ENCODE results near the gene MBP. TPM values are rescaled to one million over a fixed set of nuclear protein-coding genes. Genes with fewer than 3 reads are reported as not detected.

Gene MBP
- polyA plus RNA-seq, 1 donor = 28.8 TPM

DNA sequence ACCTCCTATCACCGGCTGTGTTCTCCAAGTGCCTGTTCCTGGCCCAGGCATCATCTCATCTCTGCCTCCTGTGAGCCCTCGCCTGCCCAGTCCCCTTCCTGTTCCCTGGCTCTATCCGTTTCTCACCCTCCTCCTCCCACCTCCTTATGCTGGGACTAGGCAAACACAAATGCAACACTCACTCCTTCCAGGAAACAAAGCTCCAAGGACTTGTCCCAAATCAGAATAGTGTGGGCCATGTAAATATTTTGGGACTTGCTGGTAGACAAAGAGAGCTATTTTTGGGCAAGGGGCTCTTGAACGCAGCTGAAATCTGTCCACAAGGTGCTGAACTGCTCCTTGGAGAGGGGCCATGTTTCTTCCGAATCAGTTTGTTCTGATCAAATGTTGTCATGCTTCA is 25.3 kb downstream of the MBP start:
- peaks cover 9% of the 10 kb centered on the region for H3K4me1 ChIP-seq (ENCODE audit: control insufficient read depth, insufficient read depth, low read length)
- WGBS (ENCODE audit: insufficient coverage, low lambda C conversion rate) = 67% methylated on average over 1 of the region's 5 CpGs

DNA sequence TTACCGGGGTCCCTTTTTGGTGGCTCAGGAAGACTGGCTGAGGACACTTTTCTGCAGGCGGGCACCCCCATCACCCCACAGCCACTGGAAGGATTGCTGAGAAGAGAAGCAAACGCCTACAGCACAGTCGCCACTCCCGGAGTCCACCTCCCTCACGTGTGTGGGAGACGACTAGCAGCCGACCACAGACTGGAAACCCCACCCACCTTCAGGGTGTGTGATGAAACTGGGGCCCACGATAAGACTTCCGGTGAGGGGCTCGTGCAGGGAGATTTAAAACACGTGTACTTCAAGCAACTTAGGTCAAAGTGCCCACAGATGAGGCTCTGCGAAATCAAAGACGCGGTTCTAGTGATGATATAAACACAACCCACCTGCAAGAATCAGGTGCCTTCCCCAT is 26.3 kb downstream of the MBP start:
- Histone ChIP-seq H3K27me3 (ENCODE audit: control insufficient read depth, insufficient read depth, low read length) (no peaks in the 10 kb centered on the region), H3K36me3 (ENCODE audit: control insufficient read depth, insufficient read depth, low read length) (peaks cover 13% of the 10 kb centered on the region), H3K4me1 (ENCODE audit: control insufficient read depth, insufficient read depth, low read length) (peaks cover 13% of the 10 kb centered on the region), H3K4me3 (ENCODE audit: low read length) (no peak overlapping the region), H3K9me3 (ENCODE audit: control insufficient read depth, low read depth, low read length) (no peaks in the 10 kb centered on the region), H3K27ac (ENCODE audit: low read length) (no peak overlapping the region)
- WGBS (ENCODE audit: insufficient coverage, low lambda C conversion rate) = no CpG with 5 or more reads among the region's 15 CpGs
- no peak for DNase-seq

More for the DNA sequence above, 25.3 kb downstream of the MBP start:
- Histone ChIP-seq H3K36me3 (ENCODE audit: control insufficient read depth, insufficient read depth, low read length) (peaks cover 13% of the 10 kb centered on the region), H3K4me3 (ENCODE audit: low read length) (no peak overlapping the region), H3K27ac (ENCODE audit: low read length) (no peak overlapping the region), H3K9me3 (ENCODE audit: control insufficient read depth, low read depth, low read length) (no peaks in the 10 kb centered on the region), H3K27me3 (ENCODE audit: control insufficient read depth, insufficient read depth, low read length) (no peaks in the 10 kb centered on the region)
- DNase-seq = no peak

DNA sequence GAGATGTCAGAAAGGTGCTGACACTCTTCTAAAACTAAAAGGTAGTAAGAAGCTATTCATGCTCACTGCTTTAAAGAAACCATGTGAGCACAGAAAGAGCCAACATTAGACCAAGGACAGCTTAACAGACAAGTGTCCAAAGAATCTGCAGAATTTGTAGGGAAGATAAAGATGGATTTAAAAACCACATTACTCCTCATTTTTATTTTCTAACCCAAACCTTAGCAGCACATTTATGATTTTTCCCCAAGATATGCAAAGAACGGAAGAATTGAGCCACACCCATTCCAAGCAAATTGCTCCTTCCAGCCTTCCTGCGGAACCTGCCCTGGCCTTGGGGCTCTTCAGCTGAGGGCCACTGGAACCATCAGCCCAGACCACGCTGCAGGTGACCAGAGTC is 26.9 kb downstream of the MBP start:
- WGBS (ENCODE audit: insufficient coverage, low lambda C conversion rate) = no CpG with 5 or more reads among the region's 3 CpGs
- peaks cover 17% of the 10 kb centered on the region for H3K4me1 ChIP-seq (ENCODE audit: control insufficient read depth, insufficient read depth, low read length)

GRCh38 chr18:77105028-77105427 is 27.6 kb downstream of the MBP start:
- DNase-seq = no peak
- no peak overlapping the region for H3K27ac ChIP-seq (ENCODE audit: low read length)
- H3K27me3 ChIP-seq (ENCODE audit: control insufficient read depth, insufficient read depth, low read length) = no peaks in the 10 kb centered on the region
- 100% methylated on average over 5 of the region's 10 CpGs for WGBS (ENCODE audit: insufficient coverage, low lambda C conversion rate)
- H3K36me3 ChIP-seq (ENCODE audit: control insufficient read depth, insufficient read depth, low read length) = peaks cover 12% of the 10 kb centered on the region
- H3K4me1 ChIP-seq (ENCODE audit: control insufficient read depth, insufficient read depth, low read length) = peaks cover 17% of the 10 kb centered on the region
- no peak overlapping the region for H3K4me3 ChIP-seq (ENCODE audit: low read length)
- no peaks in the 10 kb centered on the region for H3K9me3 ChIP-seq (ENCODE audit: control insufficient read depth, low read depth, low read length)

More for the DNA sequence above, 26.9 kb downstream of the MBP start:
- Histone ChIP-seq H3K36me3 (ENCODE audit: control insufficient read depth, insufficient read depth, low read length) (peaks cover 10% of the 10 kb centered on the region), H3K4me3 (ENCODE audit: low read length) (no peak overlapping the region), H3K9me3 (ENCODE audit: control insufficient read depth, low read depth, low read length) (no peaks in the 10 kb centered on the region), H3K27ac (ENCODE audit: low read length) (no peak overlapping the region), H3K27me3 (ENCODE audit: control insufficient read depth, insufficient read depth, low read length) (no peaks in the 10 kb centered on the region)
- DNase-seq = no peak

DNA sequence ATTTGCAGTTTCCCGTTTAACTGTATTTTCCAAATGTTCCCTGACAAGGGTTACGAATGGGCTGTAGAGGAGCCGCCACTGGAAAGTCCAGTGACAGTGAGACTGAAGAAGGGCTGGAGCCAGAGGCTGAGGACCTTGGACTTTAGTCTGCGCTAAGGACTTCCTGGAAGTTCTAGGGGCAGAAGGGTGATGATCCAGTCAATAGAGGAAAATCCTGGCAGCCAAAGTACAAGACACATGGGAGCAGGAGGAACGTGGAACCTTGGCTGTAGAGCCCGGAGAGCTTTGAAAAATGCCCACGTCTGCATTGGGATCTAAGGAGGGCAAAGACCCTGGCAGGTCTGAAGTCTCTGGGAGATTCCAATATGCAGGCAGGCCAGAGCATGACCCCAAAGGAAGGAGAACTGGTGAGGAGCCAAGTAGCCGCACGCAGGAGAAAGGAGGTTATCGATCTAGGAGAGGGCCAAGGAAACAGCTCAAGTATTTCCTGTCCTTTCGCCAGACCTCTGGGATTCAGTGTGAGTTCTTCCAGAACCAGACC is 28.5 kb downstream of the MBP start:
- peak; percentile 42 to 76 for DNase-seq
- Histone ChIP-seq H3K4me3 (ENCODE audit: low read length) (no peak overlapping the region), H3K36me3 (ENCODE audit: control insufficient read depth, insufficient read depth, low read length) (peaks cover 20% of the 10 kb centered on the region), H3K9me3 (ENCODE audit: control insufficient read depth, low read depth, low read length) (no peaks in the 10 kb centered on the region), H3K27ac (ENCODE audit: low read length) (peak overlapping the region; percentile 41), H3K4me1 (ENCODE audit: control insufficient read depth, insufficient read depth, low read length) (peaks cover 17% of the 10 kb centered on the region), H3K27me3 (ENCODE audit: control insufficient read depth, insufficient read depth, low read length) (no peaks in the 10 kb centered on the region)
- 70% methylated on average over 2 of the region's 11 CpGs for WGBS (ENCODE audit: insufficient coverage, low lambda C conversion rate)

DNA sequence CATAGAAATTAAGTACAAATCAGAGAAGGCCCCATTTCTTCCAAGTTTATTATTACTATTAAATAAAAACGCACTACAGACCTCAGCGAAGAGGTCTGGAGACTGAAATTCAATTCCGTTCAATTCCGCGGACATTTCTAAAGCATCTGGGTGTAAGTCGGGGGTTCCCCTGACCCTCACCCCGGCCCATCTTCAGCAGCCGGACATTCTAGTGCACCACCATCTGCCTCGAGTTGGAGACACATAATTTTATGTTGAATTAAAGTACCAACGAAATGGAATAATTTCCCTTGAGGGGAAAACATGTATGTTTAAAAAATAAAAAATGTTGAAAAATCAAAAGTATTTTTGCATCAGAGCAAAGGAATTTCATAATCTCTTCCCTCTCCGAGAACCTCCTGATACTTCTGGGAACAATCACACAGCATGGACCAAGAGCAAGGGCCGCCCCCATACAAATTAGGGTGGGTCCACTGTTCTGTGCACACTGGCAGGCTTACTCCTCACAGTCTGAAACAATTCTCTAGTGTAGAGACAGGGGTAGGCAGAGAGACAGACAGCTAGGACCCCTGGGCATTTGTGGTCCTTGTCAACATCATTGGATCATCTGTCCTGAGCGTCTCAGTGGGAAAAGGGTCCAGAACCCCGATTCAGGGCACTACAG is 29.3 kb downstream of the MBP start:
- Histone ChIP-seq H3K4me3 (ENCODE audit: low read length) (no peak overlapping the region), H3K9me3 (ENCODE audit: control insufficient read depth, low read depth, low read length) (no peaks in the 10 kb centered on the region), H3K4me1 (ENCODE audit: control insufficient read depth, insufficient read depth, low read length) (peaks cover 17% of the 10 kb centered on the region), H3K27me3 (ENCODE audit: control insufficient read depth, insufficient read depth, low read length) (no peaks in the 10 kb centered on the region), H3K36me3 (ENCODE audit: control insufficient read depth, insufficient read depth, low read length) (peaks cover 20% of the 10 kb centered on the region), H3K27ac (ENCODE audit: low read length) (peak overlapping the region; percentile 43)
- no peak for DNase-seq
- 86% methylated on average over 7 of the region's 14 CpGs for whole genome bisulfite sequencing (ENCODE audit: insufficient coverage, low lambda C conversion rate)

DNA sequence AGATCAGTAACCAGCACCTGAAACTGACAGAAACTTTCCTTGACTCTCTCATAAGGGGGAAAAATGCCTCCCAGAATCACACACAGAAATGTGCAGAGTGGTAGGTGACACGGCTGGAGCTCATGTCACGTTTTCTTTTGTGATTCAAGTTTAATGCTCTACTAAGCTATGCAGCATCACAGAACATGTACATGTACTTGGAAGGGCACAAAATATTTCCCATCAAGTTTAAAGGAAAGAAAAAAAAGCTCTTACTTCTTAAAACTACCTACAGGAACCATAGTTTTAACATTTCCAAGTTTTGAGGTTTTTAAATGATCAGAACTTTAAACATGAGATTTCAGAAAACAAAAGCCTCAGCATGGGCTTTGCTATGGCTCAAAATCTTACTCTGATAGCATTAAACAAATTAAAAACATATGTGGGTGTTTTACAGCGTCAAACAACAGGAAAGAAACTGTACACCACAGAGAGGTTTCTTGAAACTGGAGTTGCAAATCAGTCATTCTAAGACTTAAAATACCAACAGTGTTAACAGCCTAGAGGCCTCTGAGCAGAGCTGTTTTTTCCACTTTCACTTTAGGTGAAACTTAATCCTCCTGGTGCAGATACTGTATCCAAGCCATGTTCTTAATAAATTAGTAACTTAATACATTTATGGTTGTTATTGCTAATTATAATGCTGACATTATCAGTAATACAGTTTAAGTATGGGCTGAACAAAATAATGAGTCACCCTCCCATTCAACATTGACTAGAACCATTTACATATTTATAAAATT is 30.1 kb downstream of the MBP start:
- Histone ChIP-seq H3K36me3 (ENCODE audit: control insufficient read depth, insufficient read depth, low read length) (peaks cover 20% of the 10 kb centered on the region), H3K9me3 (ENCODE audit: control insufficient read depth, low read depth, low read length) (no peaks in the 10 kb centered on the region), H3K4me3 (ENCODE audit: low read length) (no peak overlapping the region), H3K4me1 (ENCODE audit: control insufficient read depth, insufficient read depth, low read length) (peaks cover 17% of the 10 kb centered on the region), H3K27me3 (ENCODE audit: control insufficient read depth, insufficient read depth, low read length) (no peaks in the 10 kb centered on the region), H3K27ac (ENCODE audit: low read length) (peak overlapping the region; percentile 16)
- DNase-seq = peak in 1 of 2 donors; percentile 55
- no CpG with 5 or more reads among the region's 3 CpGs for WGBS (ENCODE audit: insufficient coverage, low lambda C conversion rate)

DNA sequence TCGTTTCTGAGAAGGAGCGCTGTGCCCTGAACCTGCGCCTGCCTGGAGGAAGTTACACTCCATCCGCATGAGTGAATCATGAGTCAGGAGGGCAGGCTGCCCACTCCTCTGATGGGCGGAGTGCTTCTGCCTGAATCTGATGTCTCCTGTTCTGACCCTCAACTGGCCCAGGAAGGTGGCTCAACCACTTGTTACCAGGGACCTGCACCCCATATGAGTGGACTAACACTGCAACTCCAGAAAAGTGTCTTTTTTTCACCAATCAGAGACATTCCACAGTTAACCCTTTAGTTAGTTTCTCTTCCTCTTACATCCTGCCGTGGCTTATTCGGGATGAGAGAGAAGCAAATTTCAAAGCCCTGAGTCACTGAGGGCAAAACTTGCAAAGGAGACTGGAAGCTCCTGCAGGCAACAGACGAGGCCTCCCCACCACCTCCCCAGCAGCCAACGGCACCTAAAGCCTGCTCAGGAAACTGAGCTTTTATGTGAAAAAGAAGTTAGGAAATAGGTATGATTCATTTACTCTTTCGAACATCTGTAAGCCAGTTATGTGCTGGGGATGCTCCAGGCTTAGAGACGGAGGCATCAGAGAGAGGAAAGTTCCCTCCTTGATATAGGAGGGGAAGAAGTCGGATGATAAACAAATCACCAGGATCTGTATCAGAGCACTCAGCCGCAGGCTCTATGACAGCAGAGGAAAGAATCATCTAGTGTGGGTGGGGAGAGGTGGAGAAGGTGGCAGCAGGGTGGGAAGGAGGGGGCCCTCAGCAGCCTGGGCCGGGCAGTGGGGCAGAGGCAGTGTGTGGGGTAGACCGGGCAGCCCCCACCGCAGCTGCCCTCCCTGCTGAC is 30.9 kb downstream of the MBP start:
- Histone ChIP-seq H3K36me3 (ENCODE audit: control insufficient read depth, insufficient read depth, low read length) (peaks cover 27% of the 10 kb centered on the region), H3K4me3 (ENCODE audit: low read length) (no peak overlapping the region), H3K4me1 (ENCODE audit: control insufficient read depth, insufficient read depth, low read length) (peaks cover 17% of the 10 kb centered on the region), H3K27me3 (ENCODE audit: control insufficient read depth, insufficient read depth, low read length) (no peaks in the 10 kb centered on the region), H3K27ac (ENCODE audit: low read length) (peak overlapping the region; percentile 16), H3K9me3 (ENCODE audit: control insufficient read depth, low read depth, low read length) (no peaks in the 10 kb centered on the region)
- no peak for DNase-seq
- 50% methylated on average over 2 of the region's 16 CpGs for WGBS (ENCODE audit: insufficient coverage, low lambda C conversion rate)

- H3K36me3 ChIP-seq (ENCODE audit: control insufficient read depth, insufficient read depth, low read length) = peaks cover 29% of the 10 kb centered on the region
- H3K4me3 ChIP-seq (ENCODE audit: low read length) = no peak overlapping the region
- no peak overlapping the region for H3K27ac ChIP-seq (ENCODE audit: low read length)
- no peaks in the 10 kb centered on the region for H3K27me3 ChIP-seq (ENCODE audit: control insufficient read depth, insufficient read depth, low read length)
- DNase-seq = no peak
- H3K9me3 ChIP-seq (ENCODE audit: control insufficient read depth, low read depth, low read length) = no peaks in the 10 kb centered on the region
- H3K4me1 ChIP-seq (ENCODE audit: control insufficient read depth, insufficient read depth, low read length) = peaks cover 17% of the 10 kb centered on the region
- WGBS (ENCODE audit: insufficient coverage, low lambda C conversion rate) = 0% methylated on average over 1 of the region's 8 CpGs
Observed at GRCh38 chr18:77100751-77101355, 31.7 kb downstream of the MBP start.

Data from large intestine (tissue), 3 donors.